ENCODE results near the gene CSGALNACT2. TPM values are rescaled to one million over a fixed set of nuclear protein-coding genes. Genes with fewer than 3 reads are reported as not detected.

Gene CSGALNACT2
- total and polyA plus RNA-seq, 4 donors: 4.1 to 11.0 (median 6.1) TPM

DNA sequence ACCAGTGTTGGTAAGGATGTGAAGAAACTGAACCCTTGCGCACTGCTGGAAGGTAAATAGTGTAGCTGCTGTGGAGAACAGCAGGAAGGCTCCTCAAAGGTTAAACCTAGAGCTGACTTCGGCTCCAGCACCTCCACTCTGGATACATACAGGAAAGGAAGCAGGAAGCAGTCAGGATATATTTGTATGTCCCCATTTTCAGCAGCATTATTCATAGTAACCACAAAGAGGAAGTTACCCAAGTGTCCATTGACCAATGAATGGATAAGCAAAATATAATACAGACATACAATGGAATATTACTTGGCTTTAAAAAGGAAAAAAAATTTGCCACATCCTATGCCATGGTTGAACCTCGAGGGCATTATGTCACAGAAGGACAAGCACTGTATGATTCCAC lies 46.4 kb upstream of the CSGALNACT2 start:
- Histone ChIP-seq H3K9ac (ENCODE audit: low read depth in 1 of 2, low read length in 2 of 2) (no peak overlapping the region), H3K4me1 (ENCODE audit: control insufficient read depth in 4 of 4, insufficient read depth in 4 of 4, low read length in 3 of 4) (peaks cover 0 to 2% (median under 1%) of the 10 kb centered on the region in 4 donors), H3K27ac (ENCODE audit: low read depth in 1 of 2, low read length in 2 of 2) (no peak overlapping the region), H3K27me3 (ENCODE audit: control insufficient read depth in 4 of 4, insufficient read depth in 4 of 4, low read length in 3 of 4) (no peaks in the 10 kb centered on the region), H3K36me3 (ENCODE audit: control insufficient read depth in 4 of 4, insufficient read depth in 3 of 4, low read depth in 1 of 4, low read length in 3 of 4) (no peaks in the 10 kb centered on the region), H3K4me3 (ENCODE audit: low read depth in 1 of 3, low read length in 3 of 3) (no peak overlapping the region), H3K9me3 (ENCODE audit: control insufficient read depth in 4 of 4, low read length in 3 of 4) (no peaks in the 10 kb centered on the region)
- TF ChIP-seq FOXA1 (IDR thresholded peaks at IDR 0.05) (no peak), GABPA (IDR thresholded peaks at IDR 0.05 in 1 of 2, conservative IDR thresholded peaks at IDR 0.05 in 1 of 2) (no peak), EGR1 (IDR thresholded peaks at IDR 0.05; ENCODE audit: low read depth in 2 of 2) (no peak), FOXA2 (IDR thresholded peaks at IDR 0.05) (no peak), HNF4A (conservative IDR thresholded peaks at IDR 0.05) (no peak), NR2F2 (IDR thresholded peaks at IDR 0.05) (no peak), SP1 (IDR thresholded peaks at IDR 0.05) (no peak), RAD21 (IDR thresholded peaks at IDR 0.05) (no peak), YY1 (IDR thresholded peaks at IDR 0.05) (no peak), HNF4G (IDR thresholded peaks at IDR 0.05) (no peak), RXRA (IDR thresholded peaks at IDR 0.05) (no peak), TAF1 (conservative IDR thresholded peaks at IDR 0.05) (no peak), JUND (IDR thresholded peaks at IDR 0.05) (no peak)
- TF ChIP-seq, protein P1, sequence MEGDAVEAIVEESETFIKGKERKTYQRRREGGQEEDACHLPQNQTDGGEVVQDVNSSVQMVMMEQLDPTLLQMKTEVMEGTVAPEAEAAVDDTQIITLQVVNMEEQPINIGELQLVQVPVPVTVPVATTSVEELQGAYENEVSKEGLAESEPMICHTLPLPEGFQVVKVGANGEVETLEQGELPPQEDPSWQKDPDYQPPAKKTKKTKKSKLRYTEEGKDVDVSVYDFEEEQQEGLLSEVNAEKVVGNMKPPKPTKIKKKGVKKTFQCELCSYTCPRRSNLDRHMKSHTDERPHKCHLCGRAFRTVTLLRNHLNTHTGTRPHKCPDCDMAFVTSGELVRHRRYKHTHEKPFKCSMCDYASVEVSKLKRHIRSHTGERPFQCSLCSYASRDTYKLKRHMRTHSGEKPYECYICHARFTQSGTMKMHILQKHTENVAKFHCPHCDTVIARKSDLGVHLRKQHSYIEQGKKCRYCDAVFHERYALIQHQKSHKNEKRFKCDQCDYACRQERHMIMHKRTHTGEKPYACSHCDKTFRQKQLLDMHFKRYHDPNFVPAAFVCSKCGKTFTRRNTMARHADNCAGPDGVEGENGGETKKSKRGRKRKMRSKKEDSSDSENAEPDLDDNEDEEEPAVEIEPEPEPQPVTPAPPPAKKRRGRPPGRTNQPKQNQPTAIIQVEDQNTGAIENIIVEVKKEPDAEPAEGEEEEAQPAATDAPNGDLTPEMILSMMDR (IDR thresholded peaks at IDR 0.05; ENCODE audit: low read depth, low read length, missing input control): no peak
- TF ChIP-seq, protein P2, sequence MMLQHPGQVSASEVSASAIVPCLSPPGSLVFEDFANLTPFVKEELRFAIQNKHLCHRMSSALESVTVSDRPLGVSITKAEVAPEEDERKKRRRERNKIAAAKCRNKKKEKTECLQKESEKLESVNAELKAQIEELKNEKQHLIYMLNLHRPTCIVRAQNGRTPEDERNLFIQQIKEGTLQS (IDR thresholded peaks at IDR 0.05): no peak
- TF ChIP-seq, protein P3, sequence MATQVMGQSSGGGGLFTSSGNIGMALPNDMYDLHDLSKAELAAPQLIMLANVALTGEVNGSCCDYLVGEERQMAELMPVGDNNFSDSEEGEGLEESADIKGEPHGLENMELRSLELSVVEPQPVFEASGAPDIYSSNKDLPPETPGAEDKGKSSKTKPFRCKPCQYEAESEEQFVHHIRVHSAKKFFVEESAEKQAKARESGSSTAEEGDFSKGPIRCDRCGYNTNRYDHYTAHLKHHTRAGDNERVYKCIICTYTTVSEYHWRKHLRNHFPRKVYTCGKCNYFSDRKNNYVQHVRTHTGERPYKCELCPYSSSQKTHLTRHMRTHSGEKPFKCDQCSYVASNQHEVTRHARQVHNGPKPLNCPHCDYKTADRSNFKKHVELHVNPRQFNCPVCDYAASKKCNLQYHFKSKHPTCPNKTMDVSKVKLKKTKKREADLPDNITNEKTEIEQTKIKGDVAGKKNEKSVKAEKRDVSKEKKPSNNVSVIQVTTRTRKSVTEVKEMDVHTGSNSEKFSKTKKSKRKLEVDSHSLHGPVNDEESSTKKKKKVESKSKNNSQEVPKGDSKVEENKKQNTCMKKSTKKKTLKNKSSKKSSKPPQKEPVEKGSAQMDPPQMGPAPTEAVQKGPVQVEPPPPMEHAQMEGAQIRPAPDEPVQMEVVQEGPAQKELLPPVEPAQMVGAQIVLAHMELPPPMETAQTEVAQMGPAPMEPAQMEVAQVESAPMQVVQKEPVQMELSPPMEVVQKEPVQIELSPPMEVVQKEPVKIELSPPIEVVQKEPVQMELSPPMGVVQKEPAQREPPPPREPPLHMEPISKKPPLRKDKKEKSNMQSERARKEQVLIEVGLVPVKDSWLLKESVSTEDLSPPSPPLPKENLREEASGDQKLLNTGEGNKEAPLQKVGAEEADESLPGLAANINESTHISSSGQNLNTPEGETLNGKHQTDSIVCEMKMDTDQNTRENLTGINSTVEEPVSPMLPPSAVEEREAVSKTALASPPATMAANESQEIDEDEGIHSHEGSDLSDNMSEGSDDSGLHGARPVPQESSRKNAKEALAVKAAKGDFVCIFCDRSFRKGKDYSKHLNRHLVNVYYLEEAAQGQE (IDR thresholded peaks at IDR 0.05): no peak
- TF ChIP-seq, protein P4, sequence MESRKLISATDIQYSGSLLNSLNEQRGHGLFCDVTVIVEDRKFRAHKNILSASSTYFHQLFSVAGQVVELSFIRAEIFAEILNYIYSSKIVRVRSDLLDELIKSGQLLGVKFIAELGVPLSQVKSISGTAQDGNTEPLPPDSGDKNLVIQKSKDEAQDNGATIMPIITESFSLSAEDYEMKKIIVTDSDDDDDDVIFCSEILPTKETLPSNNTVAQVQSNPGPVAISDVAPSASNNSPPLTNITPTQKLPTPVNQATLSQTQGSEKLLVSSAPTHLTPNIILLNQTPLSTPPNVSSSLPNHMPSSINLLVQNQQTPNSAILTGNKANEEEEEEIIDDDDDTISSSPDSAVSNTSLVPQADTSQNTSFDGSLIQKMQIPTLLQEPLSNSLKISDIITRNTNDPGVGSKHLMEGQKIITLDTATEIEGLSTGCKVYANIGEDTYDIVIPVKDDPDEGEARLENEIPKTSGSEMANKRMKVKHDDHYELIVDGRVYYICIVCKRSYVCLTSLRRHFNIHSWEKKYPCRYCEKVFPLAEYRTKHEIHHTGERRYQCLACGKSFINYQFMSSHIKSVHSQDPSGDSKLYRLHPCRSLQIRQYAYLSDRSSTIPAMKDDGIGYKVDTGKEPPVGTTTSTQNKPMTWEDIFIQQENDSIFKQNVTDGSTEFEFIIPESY (IDR thresholded peaks at IDR 0.05): no peak
- TF ChIP-seq, protein P5, sequence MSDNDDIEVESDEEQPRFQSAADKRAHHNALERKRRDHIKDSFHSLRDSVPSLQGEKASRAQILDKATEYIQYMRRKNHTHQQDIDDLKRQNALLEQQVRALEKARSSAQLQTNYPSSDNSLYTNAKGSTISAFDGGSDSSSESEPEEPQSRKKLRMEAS (IDR thresholded peaks at IDR 0.05): no peak
- WGBS: 60% methylated on average over 3 of the region's 3 CpGs
- no peak for DNase-seq (ENCODE audit: low spot score)
